Lower leg skin (tissue), 3 donors: ENCODE results near the gene MUS81.
"Not testable (repeated sequence)": the region's sequence is repeated elsewhere in the genome, so short reads cannot be mapped to it uniquely, and the experiment has no call there.

Source experiments
- CTCF ChIP-seq, 3 donors: fragments of 450-650 bp; IDR thresholded peaks; one replicate each; pipeline ENCODE4 v1.5.1; 2016; ENCODE audit warnings: antibody characterized with exemption in 3 of 3, mild to moderate bottlenecking in 3 of 3, moderate library complexity in 2 of 3
- POLR2A ChIP-seq, 2 donors: fragments of 450-650 bp; IDR thresholded peaks; one replicate each; pipeline ENCODE4 v1.6.1; 2016 to 2017; ENCODE audit warnings: antibody characterized with exemption in 2 of 2, mild to moderate bottlenecking in 1 of 2, moderate library complexity in 1 of 2

GRCh38 chr11:65892137-65892540, 31.9 kb downstream of the MUS81 start:
- TF ChIP-seq CTCF, POLR2A (IDR thresholded peaks at IDR 0.05): not testable (repeated sequence)
